ENCODE results near the gene USP49.
A peak's percentile ranks its signal among the peaks of the same experiment; 100 is the strongest.

The USP49 gene

GRCh38 chr6:41940759-41941279 is 45.6 kb upstream of the USP49 start:
- peak; percentile 38 for DNase-seq

DNA sequence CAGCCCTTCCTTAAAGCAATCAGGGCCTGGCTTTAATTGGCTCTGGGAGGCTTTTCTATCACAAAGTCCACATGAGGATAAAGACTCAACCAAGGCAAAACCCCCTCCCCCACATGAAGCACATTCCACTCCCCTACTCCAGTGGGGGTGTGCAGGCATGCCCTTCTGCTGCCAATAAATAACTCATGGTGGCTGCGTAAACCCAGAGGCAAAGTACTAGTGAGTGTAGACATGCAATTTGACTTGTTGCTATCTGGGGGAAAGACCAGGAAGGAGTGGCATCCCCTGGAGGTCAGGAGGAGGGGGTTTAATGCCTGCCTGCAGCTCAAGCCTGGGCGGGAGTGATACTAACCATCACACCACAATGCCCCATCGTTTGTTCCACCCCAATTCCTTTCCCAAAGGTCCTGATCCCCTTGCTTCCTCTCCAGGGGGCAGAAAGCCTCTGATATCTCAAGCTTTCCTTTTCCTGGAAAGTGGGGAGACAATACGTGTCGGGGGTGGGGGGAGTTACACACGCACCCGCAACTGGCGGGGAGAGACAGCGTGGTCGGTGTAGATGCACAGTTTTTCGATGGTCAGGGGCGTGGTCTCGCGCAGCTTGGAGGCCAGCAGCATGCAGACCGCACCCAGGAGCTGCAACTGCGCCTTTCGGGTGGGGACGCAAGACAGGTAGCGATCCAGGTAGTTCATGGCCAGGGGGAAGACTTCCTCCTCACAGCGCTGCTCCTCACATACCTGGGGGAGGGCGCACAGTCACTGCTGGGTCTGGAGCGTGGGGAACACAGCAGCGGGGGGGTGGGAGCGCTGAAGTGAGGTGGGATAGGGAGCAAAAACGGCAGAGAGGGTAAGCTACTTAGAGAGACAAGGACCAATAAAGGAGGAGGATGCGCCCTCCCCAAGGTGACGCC is 44.9 kb upstream of the USP49 start:
- no peaks in the 10 kb centered on the region for H3K27me3 ChIP-seq
- TF ChIP-seq, protein P1, sequence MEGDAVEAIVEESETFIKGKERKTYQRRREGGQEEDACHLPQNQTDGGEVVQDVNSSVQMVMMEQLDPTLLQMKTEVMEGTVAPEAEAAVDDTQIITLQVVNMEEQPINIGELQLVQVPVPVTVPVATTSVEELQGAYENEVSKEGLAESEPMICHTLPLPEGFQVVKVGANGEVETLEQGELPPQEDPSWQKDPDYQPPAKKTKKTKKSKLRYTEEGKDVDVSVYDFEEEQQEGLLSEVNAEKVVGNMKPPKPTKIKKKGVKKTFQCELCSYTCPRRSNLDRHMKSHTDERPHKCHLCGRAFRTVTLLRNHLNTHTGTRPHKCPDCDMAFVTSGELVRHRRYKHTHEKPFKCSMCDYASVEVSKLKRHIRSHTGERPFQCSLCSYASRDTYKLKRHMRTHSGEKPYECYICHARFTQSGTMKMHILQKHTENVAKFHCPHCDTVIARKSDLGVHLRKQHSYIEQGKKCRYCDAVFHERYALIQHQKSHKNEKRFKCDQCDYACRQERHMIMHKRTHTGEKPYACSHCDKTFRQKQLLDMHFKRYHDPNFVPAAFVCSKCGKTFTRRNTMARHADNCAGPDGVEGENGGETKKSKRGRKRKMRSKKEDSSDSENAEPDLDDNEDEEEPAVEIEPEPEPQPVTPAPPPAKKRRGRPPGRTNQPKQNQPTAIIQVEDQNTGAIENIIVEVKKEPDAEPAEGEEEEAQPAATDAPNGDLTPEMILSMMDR (IDR thresholded peaks at IDR 0.05; ENCODE audit: low read depth, low read length) = no peak
- peak overlapping the region; percentile 92 for H3K4me3 ChIP-seq (ENCODE audit: low read depth, low read length)
- DNase-seq = no peak
- no peaks in the 10 kb centered on the region for H3K9me3 ChIP-seq
- H3K4me1 ChIP-seq = no peaks in the 10 kb centered on the region
- peaks cover 8% of the 10 kb centered on the region for H3K36me3 ChIP-seq

More at GRCh38 chr6:41940759-41941279, 45.6 kb upstream of the USP49 start:
- TF ChIP-seq, protein P1 (IDR thresholded peaks at IDR 0.05; ENCODE audit: low read depth, low read length) = no peak
- no peaks in the 10 kb centered on the region for H3K27me3 ChIP-seq
- peak overlapping the region; percentile 92 for H3K4me3 ChIP-seq (ENCODE audit: low read depth, low read length)
- H3K36me3 ChIP-seq = peaks cover 1% of the 10 kb centered on the region
- H3K4me1 ChIP-seq = no peaks in the 10 kb centered on the region
- H3K9me3 ChIP-seq = no peaks in the 10 kb centered on the region

GRCh38 chr6:41939176-41939847 is 44.1 kb upstream of the USP49 start:
- DNase-seq = no peak
- Histone ChIP-seq H3K4me1 (no peaks in the 10 kb centered on the region), H3K36me3 (peaks cover 15% of the 10 kb centered on the region), H3K27me3 (no peaks in the 10 kb centered on the region), H3K4me3 (ENCODE audit: low read depth, low read length) (peak overlapping the region; percentile 11; the same call in 1 of the 2 replicates), H3K9me3 (no peaks in the 10 kb centered on the region)
- TF ChIP-seq, protein P1 (IDR thresholded peaks at IDR 0.05; ENCODE audit: low read depth, low read length) = no peak

GRCh38 chr6:41938590-41939175 is 43.5 kb upstream of the USP49 start:
- no peak for DNase-seq
- H3K4me3 ChIP-seq (ENCODE audit: low read depth, low read length) = no peak overlapping the region
- H3K36me3 ChIP-seq = peaks cover 21% of the 10 kb centered on the region

GRCh38 chr6:41937861-41938574 is 42.8 kb upstream of the USP49 start:
- no peaks in the 10 kb centered on the region for H3K27me3 ChIP-seq
- H3K36me3 ChIP-seq = peaks cover 26% of the 10 kb centered on the region
- no peak overlapping the region for H3K4me3 ChIP-seq (ENCODE audit: low read depth, low read length)
- H3K4me1 ChIP-seq = no peaks in the 10 kb centered on the region
- no peaks in the 10 kb centered on the region for H3K9me3 ChIP-seq
- TF ChIP-seq, protein P1 (IDR thresholded peaks at IDR 0.05; ENCODE audit: low read depth, low read length) = no peak
- DNase-seq = no peak

More at GRCh38 chr6:41938590-41939175, 43.5 kb upstream of the USP49 start:
- no peaks in the 10 kb centered on the region for H3K9me3 ChIP-seq
- no peaks in the 10 kb centered on the region for H3K4me1 ChIP-seq
- no peaks in the 10 kb centered on the region for H3K27me3 ChIP-seq
- TF ChIP-seq, protein P1 (IDR thresholded peaks at IDR 0.05; ENCODE audit: low read depth, low read length) = no peak

All from BE2C (cell line).